Measurements from ENCODE around the gene GRIN3A.

- TF ChIP-seq CTCF (IDR thresholded peaks at IDR 0.05) (no peak), POLR2A (IDR thresholded peaks at IDR 0.05) (no peak), POLR2AphosphoS5 (IDR thresholded peaks at IDR 0.05) (no peak), EP300 (IDR thresholded peaks at IDR 0.05) (no peak)
Observed at GRCh38 chr9:101620452-101620851, 118.0 kb downstream of the GRIN3A start.
